GM12872 (cell line): ENCODE data around the gene SLC7A5.

Source experiments
- TF ChIP-seq, protein P1 (sequence below): IDR thresholded peaks from 3 replicates; pipeline ENCODE4 v1.5.1; 2011; ENCODE audit warnings: low read depth, mild to moderate bottlenecking, low read length, moderate library complexity; ENCODE audit not compliant: insufficient read depth

Gene SLC7A5

GRCh38 chr16:87824991-87825841 lies 44.1 kb downstream of the SLC7A5 start:
- TF ChIP-seq, protein P1, sequence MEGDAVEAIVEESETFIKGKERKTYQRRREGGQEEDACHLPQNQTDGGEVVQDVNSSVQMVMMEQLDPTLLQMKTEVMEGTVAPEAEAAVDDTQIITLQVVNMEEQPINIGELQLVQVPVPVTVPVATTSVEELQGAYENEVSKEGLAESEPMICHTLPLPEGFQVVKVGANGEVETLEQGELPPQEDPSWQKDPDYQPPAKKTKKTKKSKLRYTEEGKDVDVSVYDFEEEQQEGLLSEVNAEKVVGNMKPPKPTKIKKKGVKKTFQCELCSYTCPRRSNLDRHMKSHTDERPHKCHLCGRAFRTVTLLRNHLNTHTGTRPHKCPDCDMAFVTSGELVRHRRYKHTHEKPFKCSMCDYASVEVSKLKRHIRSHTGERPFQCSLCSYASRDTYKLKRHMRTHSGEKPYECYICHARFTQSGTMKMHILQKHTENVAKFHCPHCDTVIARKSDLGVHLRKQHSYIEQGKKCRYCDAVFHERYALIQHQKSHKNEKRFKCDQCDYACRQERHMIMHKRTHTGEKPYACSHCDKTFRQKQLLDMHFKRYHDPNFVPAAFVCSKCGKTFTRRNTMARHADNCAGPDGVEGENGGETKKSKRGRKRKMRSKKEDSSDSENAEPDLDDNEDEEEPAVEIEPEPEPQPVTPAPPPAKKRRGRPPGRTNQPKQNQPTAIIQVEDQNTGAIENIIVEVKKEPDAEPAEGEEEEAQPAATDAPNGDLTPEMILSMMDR: no peak

GRCh38 chr16:87824016-87824990 lies 45.0 kb downstream of the SLC7A5 start:
- TF ChIP-seq, protein P1: no peak

DNA sequence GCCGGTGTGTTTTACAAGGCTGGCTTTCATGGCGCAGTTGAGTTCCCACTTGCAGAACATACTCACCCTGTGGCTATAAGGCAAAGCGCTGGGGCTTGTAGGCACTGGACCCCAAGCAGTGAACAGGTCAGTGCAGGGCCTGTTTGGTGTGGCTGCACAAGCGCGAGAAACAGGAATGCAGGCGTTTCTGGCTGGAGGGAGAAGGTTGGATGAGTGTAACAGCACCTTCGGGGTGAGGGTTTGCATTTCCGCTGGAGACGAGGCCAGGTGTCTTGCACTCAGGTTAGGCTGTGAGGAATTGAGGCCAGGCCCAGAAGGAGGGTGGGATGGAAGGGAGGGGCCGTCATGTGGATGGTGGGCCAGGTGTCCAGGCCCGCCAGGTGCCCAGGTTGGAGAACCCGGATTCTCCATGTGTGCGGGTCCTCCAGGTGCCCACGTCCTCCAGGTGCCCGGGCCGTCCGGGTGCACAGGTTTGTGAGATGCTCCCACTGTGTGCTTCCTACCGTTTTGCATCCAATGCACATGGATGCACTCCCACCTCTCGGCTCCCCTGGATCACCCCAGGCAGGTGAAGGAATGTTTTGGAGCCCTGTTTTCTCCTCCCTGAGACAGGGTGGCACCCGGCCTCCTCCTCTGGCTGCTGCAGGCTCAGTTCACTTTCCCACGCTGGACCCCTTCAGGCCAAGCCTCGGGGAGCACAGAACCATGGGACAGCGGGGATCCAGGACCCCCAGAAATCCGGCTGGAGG lies 46.0 kb downstream of the SLC7A5 start:
- TF ChIP-seq, protein P1: no peak

GRCh38 chr16:87822108-87822970 lies 47.0 kb downstream of the SLC7A5 start:
- TF ChIP-seq, protein P1: no peak

DNA sequence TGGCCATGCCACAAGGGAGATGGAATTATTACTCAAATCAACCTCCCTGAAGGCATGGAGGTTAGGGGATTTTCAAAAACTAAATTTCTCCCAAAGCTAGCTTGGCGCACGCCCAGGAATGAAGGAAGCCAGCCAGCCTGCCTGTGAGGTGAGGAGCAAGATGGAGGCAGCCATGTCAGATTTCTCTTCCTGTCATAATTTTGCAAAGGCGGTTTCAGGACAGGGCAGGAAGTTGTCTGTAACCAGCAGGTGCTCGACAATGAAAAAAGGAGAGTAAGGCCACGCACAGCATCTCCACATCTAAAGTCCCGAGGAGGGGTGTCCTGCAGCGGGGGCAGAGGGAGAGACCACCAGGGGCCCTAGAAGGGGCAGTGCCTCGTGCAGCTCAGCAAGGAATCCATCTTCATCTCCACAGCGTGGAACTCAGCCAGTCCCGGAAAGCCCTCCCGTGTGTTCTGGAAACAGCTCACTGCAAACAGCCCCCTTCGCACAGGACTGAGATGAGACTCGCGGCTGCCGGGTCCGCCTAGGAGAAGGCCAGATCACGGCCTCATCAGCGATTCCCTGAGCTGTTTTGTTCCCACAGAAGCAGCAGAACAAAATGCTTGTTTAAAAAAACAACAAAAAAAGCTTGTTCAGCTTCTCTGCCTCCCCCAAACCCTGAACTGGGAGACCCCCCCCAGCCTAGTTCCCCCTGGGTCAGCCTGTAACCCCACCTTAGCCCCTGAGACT lies 47.8 kb downstream of the SLC7A5 start:
- TF ChIP-seq, protein P1: no peak

DNA sequence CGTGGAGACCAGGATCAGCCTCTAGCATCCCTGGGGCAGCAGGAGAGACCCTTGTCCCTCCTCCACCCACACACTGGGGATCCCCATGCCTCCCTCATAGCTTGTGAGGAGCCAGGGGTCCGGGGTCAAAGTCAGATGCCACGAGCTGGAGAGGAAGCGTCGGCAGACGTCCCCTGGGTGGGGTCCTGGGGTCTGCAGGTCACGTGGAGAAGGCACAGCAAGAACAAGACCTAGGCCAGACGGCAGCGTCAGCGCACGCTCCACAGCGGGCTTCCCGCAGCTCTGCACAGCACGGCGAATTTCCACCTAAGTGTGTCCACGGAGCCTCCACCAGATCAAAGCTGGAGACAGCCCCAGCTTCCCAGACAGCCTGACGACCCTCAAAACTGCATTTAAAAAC lies 49.3 kb downstream of the SLC7A5 start:
- TF ChIP-seq, protein P1: no peak
